ENCODE results near the gene PLEKHG1.
A peak's percentile ranks its signal among the peaks of the same experiment; 100 is the strongest.

Gene PLEKHG1

DNA sequence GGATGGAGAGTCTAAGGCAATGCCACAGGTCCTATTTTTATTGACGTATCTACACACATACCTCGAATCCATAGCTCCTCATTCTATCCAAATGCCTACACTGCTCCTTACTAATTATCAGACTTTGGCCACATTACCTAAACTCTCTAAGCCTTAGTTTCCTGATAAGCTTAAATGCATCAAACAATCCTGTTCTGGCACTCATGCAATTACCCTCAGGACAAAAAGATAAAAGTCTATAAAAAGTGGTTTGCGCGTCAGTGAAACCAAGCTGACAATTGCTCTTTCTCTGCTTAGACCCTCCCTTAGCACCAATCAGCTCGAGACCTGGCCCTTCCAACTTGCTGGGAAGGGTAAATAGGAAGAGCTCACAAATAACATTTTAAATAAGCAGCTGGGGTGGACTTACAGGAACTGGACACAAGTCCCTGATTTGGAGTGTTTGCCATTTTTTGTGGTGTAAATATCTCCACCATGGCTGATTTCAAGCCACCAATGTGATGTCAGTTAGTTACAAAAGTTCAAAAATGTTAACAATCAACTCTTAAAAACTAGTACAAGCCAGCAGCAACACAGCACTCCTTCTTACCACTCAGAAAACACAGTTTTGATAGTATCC, 7.2 kb upstream of the PLEKHG1 start:
- no peak for TF ChIP-seq EZH2phosphoT487 (IDR thresholded peaks at IDR 0.05; ENCODE audit: low read depth)
- TF ChIP-seq, protein P1, sequence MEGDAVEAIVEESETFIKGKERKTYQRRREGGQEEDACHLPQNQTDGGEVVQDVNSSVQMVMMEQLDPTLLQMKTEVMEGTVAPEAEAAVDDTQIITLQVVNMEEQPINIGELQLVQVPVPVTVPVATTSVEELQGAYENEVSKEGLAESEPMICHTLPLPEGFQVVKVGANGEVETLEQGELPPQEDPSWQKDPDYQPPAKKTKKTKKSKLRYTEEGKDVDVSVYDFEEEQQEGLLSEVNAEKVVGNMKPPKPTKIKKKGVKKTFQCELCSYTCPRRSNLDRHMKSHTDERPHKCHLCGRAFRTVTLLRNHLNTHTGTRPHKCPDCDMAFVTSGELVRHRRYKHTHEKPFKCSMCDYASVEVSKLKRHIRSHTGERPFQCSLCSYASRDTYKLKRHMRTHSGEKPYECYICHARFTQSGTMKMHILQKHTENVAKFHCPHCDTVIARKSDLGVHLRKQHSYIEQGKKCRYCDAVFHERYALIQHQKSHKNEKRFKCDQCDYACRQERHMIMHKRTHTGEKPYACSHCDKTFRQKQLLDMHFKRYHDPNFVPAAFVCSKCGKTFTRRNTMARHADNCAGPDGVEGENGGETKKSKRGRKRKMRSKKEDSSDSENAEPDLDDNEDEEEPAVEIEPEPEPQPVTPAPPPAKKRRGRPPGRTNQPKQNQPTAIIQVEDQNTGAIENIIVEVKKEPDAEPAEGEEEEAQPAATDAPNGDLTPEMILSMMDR (IDR thresholded peaks at IDR 0.05; ENCODE audit: low read depth, low read length) = no peak
- H3K4me3 ChIP-seq (ENCODE audit: low read length) = no peak overlapping the region

DNA sequence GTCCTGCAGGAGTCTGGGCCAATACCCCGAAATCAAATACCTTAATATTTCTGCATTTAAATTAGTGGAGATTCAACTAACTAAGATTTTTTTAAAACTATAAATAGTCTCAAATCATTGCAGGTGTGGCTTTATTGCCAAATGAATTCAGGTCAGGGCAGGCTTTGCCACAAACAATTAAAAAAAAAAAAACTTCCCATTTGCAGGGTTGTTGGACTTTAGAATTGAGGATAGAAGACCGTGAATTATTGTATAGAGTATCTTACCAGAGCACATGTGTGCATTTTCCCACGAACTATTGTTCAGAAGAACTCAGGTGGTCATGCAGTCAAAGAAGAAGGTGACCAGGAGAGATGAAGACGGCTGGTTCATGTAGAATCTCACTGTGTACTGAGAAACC, 6.6 kb upstream of the PLEKHG1 start:
- Histone ChIP-seq H3K27ac (ENCODE audit: low read length) (no peak overlapping the region), H3K9me3 (ENCODE audit: insufficient read depth, low read length) (no peaks in the 10 kb centered on the region), H3K4me2 (ENCODE audit: low read length) (no peak overlapping the region), H4K20me1 (ENCODE audit: insufficient read depth, low read length) (no peaks in the 10 kb centered on the region), H3K4me1 (ENCODE audit: low read length) (peaks cover 13% of the 10 kb centered on the region), H3K4me3 (ENCODE audit: low read length) (no peak overlapping the region), H3K27me3 (ENCODE audit: low read depth, low read length) (0 out of 2 replicates have a peak, but pooled peaks cover 2% of the 10 kb centered on the region), H3K36me3 (replicated peaks; ENCODE audit: low read depth, low read length) (no peaks in the 10 kb centered on the region), H2AFZ (ENCODE audit: low read depth, low read length) (no peak overlapping the region), H3K79me2 (ENCODE audit: low read length) (no peaks in the 10 kb centered on the region), H3K9ac (ENCODE audit: low read length) (no peak overlapping the region)
- TF ChIP-seq, protein P1 (IDR thresholded peaks at IDR 0.05; ENCODE audit: low read depth, low read length) = no peak
- TF ChIP-seq EZH2phosphoT487 (IDR thresholded peaks at IDR 0.05; ENCODE audit: low read depth) = no peak

More for the DNA sequence above, 7.2 kb upstream of the PLEKHG1 start:
- Histone ChIP-seq H3K9ac (ENCODE audit: low read length) (no peak overlapping the region), H3K4me2 (ENCODE audit: low read length) (no peak overlapping the region), H3K27me3 (ENCODE audit: low read depth, low read length) (0 out of 2 replicates have a peak, but pooled peaks cover 2% of the 10 kb centered on the region), H3K36me3 (replicated peaks; ENCODE audit: low read depth, low read length) (no peaks in the 10 kb centered on the region), H3K27ac (ENCODE audit: low read length) (no peak overlapping the region), H4K20me1 (ENCODE audit: insufficient read depth, low read length) (no peaks in the 10 kb centered on the region), H3K79me2 (ENCODE audit: low read length) (no peaks in the 10 kb centered on the region), H3K4me1 (ENCODE audit: low read length) (peaks cover 7% of the 10 kb centered on the region), H3K9me3 (ENCODE audit: insufficient read depth, low read length) (no peaks in the 10 kb centered on the region), H2AFZ (ENCODE audit: low read depth, low read length) (no peak overlapping the region)

DNA sequence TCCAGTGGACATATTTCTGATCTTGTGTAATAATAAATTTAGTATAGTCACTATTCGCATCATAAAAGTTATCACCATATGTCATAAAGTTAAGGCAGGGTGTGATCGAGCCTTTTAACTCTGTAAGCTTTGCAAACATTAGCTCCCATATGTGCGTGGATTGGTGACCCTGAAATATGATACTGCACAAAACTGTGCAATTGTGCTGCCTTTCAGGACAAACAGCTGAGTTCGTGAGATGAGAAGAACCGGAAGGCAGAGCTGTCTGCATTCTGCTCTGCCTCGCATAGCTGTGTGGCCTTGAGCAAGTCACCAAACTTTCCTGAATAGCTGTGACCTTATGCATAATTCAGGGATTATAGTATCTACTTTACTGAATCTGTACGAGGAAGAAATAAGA, 3.2 kb upstream of the PLEKHG1 start:
- Histone ChIP-seq H3K4me3 (ENCODE audit: low read length) (no peak overlapping the region), H3K27ac (ENCODE audit: low read length) (no peak overlapping the region), H3K79me2 (ENCODE audit: low read length) (peaks cover 15% of the 10 kb centered on the region), H3K27me3 (ENCODE audit: low read depth, low read length) (0 out of 2 replicates have a peak, but pooled peaks cover 2% of the 10 kb centered on the region), H3K9ac (ENCODE audit: low read length) (no peak overlapping the region), H4K20me1 (ENCODE audit: insufficient read depth, low read length) (0 out of 2 replicates have a peak, but pooled peaks cover 1% of the 10 kb centered on the region), H3K9me3 (ENCODE audit: insufficient read depth, low read length) (no peaks in the 10 kb centered on the region), H3K4me2 (ENCODE audit: low read length) (no peak overlapping the region), H3K4me1 (ENCODE audit: low read length) (peaks cover 21% of the 10 kb centered on the region), H3K36me3 (replicated peaks; ENCODE audit: low read depth, low read length) (no peaks in the 10 kb centered on the region), H2AFZ (ENCODE audit: low read depth, low read length) (no peak overlapping the region)
- TF ChIP-seq EZH2phosphoT487 (IDR thresholded peaks at IDR 0.05; ENCODE audit: low read depth) = no peak
- TF ChIP-seq, protein P1 (IDR thresholded peaks at IDR 0.05; ENCODE audit: low read depth, low read length) = no peak

DNA sequence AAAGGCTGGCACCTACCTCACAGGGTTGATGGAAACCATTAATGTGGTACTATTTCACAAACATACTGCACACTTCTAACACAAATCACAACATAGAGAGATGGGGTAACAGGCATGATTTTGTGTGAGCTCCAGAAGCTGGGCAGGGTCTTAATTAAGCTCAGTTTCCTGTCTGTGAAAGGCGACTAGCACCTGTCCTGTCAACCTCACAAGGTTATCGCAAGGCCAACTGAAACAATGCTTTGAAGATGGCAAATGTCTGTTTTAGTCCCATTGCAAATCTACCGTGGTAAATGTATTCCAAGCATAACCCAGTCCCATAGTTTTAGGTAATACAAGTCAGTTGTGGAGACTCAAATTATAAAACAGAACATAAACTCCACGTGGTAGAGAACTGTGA, 1.3 kb upstream of the PLEKHG1 start:
- H3K4me3 ChIP-seq (ENCODE audit: low read length) = peak overlapping the region; percentile 90; the same call in 1 of the 2 replicates
- 0 out of 2 replicates have a peak overlapping the region, but pooled peaks have one; percentile 93 for H3K9ac ChIP-seq (ENCODE audit: low read length)
- no peak overlapping the region for H2AFZ ChIP-seq (ENCODE audit: low read depth, low read length)
- 0 out of 2 replicates have a peak, but pooled peaks cover 2% of the 10 kb centered on the region for H3K27me3 ChIP-seq (ENCODE audit: low read depth, low read length)
- peaks cover 6% of the 10 kb centered on the region; the same call in 1 of the 2 replicates for H4K20me1 ChIP-seq (ENCODE audit: insufficient read depth, low read length)
- peaks cover 35% of the 10 kb centered on the region for H3K79me2 ChIP-seq (ENCODE audit: low read length)
- no peaks in the 10 kb centered on the region for H3K36me3 ChIP-seq (replicated peaks; ENCODE audit: low read depth, low read length)
- no peak overlapping the region for H3K27ac ChIP-seq (ENCODE audit: low read length)
- no peaks in the 10 kb centered on the region for H3K9me3 ChIP-seq (ENCODE audit: insufficient read depth, low read length)
- TF ChIP-seq EZH2phosphoT487 (IDR thresholded peaks at IDR 0.05; ENCODE audit: low read depth) = no peak
- TF ChIP-seq, protein P1 (IDR thresholded peaks at IDR 0.05; ENCODE audit: low read depth, low read length) = no peak
- peak overlapping the region; percentile 98 for H3K4me2 ChIP-seq (ENCODE audit: low read length)
- H3K4me1 ChIP-seq (ENCODE audit: low read length) = peaks cover 38% of the 10 kb centered on the region

Data from OCI-LY3 (cell line).